HAP-1 (cell line): ENCODE measurements around the gene NPL.

Source experiments
- DNase-seq, 2 experiments: peaks; one replicate each; pipeline ENCODE4 v3.0.0-alpha.2; 2016 to 2020; ENCODE audit warnings: low spot score in 2 of 2
- H3K27me3 ChIP-seq: fragments of 250-450 bp; sonication (Bioruptor Pico); 2 replicates; pipeline ENCODE4 v1.5.1; 2020; ENCODE audit warnings: low read depth, mild to moderate bottlenecking, moderate library complexity
- H3K36me3 ChIP-seq: fragments of 250-450 bp; sonication (Bioruptor Pico); replicated peaks from 2 replicates; pipeline ENCODE4 v1.5.1; 2020; ENCODE audit warnings: mild to moderate bottlenecking
- H3K4me1 ChIP-seq: fragments of 250-450 bp; sonication (Bioruptor Pico); 2 replicates; pipeline ENCODE4 v1.5.1; 2020; ENCODE audit warnings: mild to moderate bottlenecking
- H3K4me3 ChIP-seq: fragments of 250-450 bp; sonication (Bioruptor Pico); 2 replicates; pipeline ENCODE4 v1.5.1; 2020; ENCODE audit warnings: mild to moderate bottlenecking, moderate library complexity
- H3K9me3 ChIP-seq: fragments of 250-450 bp; sonication (Bioruptor Pico); 2 replicates; pipeline ENCODE4 v1.5.1; 2020; ENCODE audit warnings: mild to moderate bottlenecking, moderate library complexity
- in situ Hi-C: fragments of 300-500 bp; cut with MboI; formaldehyde crosslinking; loops from 3 replicates; pipeline ENCODE4 v1.14.3; 2020; ENCODE audit warnings: low sequenced_read_pairs, inconsistent platforms, mixed read lengths

NPL gene

GRCh38 chr1:182811975-182812722 lies 22.6 kb downstream of the NPL start:
- in situ Hi-C loops, result no loop called here
- Histone ChIP-seq H3K9me3 (no peaks in the 10 kb centered on the region), H3K4me1 (no peaks in the 10 kb centered on the region), H3K4me3 (no peak overlapping the region), H3K36me3 (0 out of 2 replicates have a peak, but pooled peaks cover 4% of the 10 kb centered on the region), H3K27me3 (no peaks in the 10 kb centered on the region)
- no peak for DNase-seq

- in situ Hi-C loops, result no loop called here
- DNase-seq, result no peak
- 0 out of 2 replicates have a peak, but pooled peaks cover 4% of the 10 kb centered on the region for H3K36me3 ChIP-seq
Observed at GRCh38 chr1:182816863-182817262, 27.3 kb downstream of the NPL start.

GRCh38 chr1:182817802-182818201 lies 28.2 kb downstream of the NPL start:
- Histone ChIP-seq H3K9me3 (no peaks in the 10 kb centered on the region), H3K4me3 (no peak overlapping the region), H3K36me3 (0 out of 2 replicates have a peak, but pooled peaks cover 4% of the 10 kb centered on the region), H3K27me3 (no peaks in the 10 kb centered on the region), H3K4me1 (no peaks in the 10 kb centered on the region)
- in situ Hi-C loops, result no loop called here
- no peak for DNase-seq

More at GRCh38 chr1:182816863-182817262, 27.3 kb downstream of the NPL start:
- no peaks in the 10 kb centered on the region for H3K27me3 ChIP-seq
- H3K4me1 ChIP-seq, result no peaks in the 10 kb centered on the region
- no peaks in the 10 kb centered on the region for H3K9me3 ChIP-seq
- H3K4me3 ChIP-seq, result no peak overlapping the region

- H3K9me3 ChIP-seq, result no peaks in the 10 kb centered on the region
- no peak for DNase-seq
- H3K4me3 ChIP-seq, result no peak overlapping the region
- H3K4me1 ChIP-seq, result no peaks in the 10 kb centered on the region
- in situ Hi-C loops, result no loop called here
- no peaks in the 10 kb centered on the region for H3K27me3 ChIP-seq
- H3K36me3 ChIP-seq, result no peaks in the 10 kb centered on the region
Observed at GRCh38 chr1:182823220-182823619, 33.6 kb downstream of the NPL start.

GRCh38 chr1:182826892-182827291 lies 37.3 kb downstream of the NPL start:
- Histone ChIP-seq H3K36me3 (no peaks in the 10 kb centered on the region), H3K4me1 (no peaks in the 10 kb centered on the region), H3K4me3 (no peak overlapping the region), H3K27me3 (no peaks in the 10 kb centered on the region), H3K9me3 (no peaks in the 10 kb centered on the region)
- no peak for DNase-seq
- in situ Hi-C loops, result no loop called here

GRCh38 chr1:182829285-182829932 lies 39.8 kb downstream of the NPL start:
- Histone ChIP-seq H3K27me3 (no peaks in the 10 kb centered on the region), H3K4me3 (no peak overlapping the region), H3K9me3 (no peaks in the 10 kb centered on the region), H3K4me1 (no peaks in the 10 kb centered on the region; the same call in 1 of the 2 replicates), H3K36me3 (no peaks in the 10 kb centered on the region)
- no peak for DNase-seq
- in situ Hi-C loops, result no loop called here

GRCh38 chr1:182833271-182833670 lies 43.7 kb downstream of the NPL start:
- no peak for DNase-seq

GRCh38 chr1:182834326-182834725 lies 44.8 kb downstream of the NPL start:
- no peak overlapping the region for H3K4me3 ChIP-seq
- no peaks in the 10 kb centered on the region for H3K36me3 ChIP-seq
- in situ Hi-C loops, result no loop called here
- H3K9me3 ChIP-seq, result no peaks in the 10 kb centered on the region
- peaks cover 3% of the 10 kb centered on the region for H3K4me1 ChIP-seq
- H3K27me3 ChIP-seq, result no peaks in the 10 kb centered on the region
- peak in 1 of 2 experiments; percentile 60 for DNase-seq

More at GRCh38 chr1:182833271-182833670, 43.7 kb downstream of the NPL start:
- Histone ChIP-seq H3K4me3 (no peak overlapping the region), H3K4me1 (no peaks in the 10 kb centered on the region; the same call in 1 of the 2 replicates), H3K36me3 (no peaks in the 10 kb centered on the region), H3K27me3 (no peaks in the 10 kb centered on the region), H3K9me3 (no peaks in the 10 kb centered on the region)
- in situ Hi-C loops, result no loop called here

- no peak for DNase-seq
- Histone ChIP-seq H3K36me3 (peaks cover 7% of the 10 kb centered on the region), H3K9me3 (no peaks in the 10 kb centered on the region), H3K27me3 (no peaks in the 10 kb centered on the region), H3K4me1 (peaks cover 3% of the 10 kb centered on the region), H3K4me3 (no peak overlapping the region)
- in situ Hi-C loops, result no loop called here
Observed at GRCh38 chr1:182835806-182836205, 46.2 kb downstream of the NPL start.

GRCh38 chr1:182839209-182840066 lies 49.9 kb downstream of the NPL start, which contains the start of gene DHX9:
Gene DHX9, plus strand, starts transcription at chr1:182839347. Its CDS starts 3,220 bp downstream, at chr1:182842567.
- Histone ChIP-seq H3K4me1 (peaks cover 17% of the 10 kb centered on the region), H3K36me3 (peaks cover 37% of the 10 kb centered on the region), H3K4me3 (peak within 1 kb of the TSS; percentile 93), H3K27me3 (no peaks in the 10 kb centered on the region), H3K9me3 (no peaks in the 10 kb centered on the region)
- in situ Hi-C loops, result no loop called here
- peak; percentile 91 to 98 for DNase-seq

- H3K4me1 ChIP-seq, result peaks cover 17% of the 10 kb centered on the region
- no peaks in the 10 kb centered on the region for H3K27me3 ChIP-seq
- in situ Hi-C loops, result no loop called here
- H3K36me3 ChIP-seq, result peaks cover 57% of the 10 kb centered on the region
- peak overlapping the region; percentile 93 for H3K4me3 ChIP-seq
- DNase-seq, result no peak
- H3K9me3 ChIP-seq, result no peaks in the 10 kb centered on the region
Observed at GRCh38 chr1:182841368-182841988, 51.9 kb downstream of the NPL start.

- Histone ChIP-seq H3K9me3 (no peaks in the 10 kb centered on the region), H3K4me1 (peaks cover 17% of the 10 kb centered on the region), H3K27me3 (no peaks in the 10 kb centered on the region), H3K4me3 (peak overlapping the region; percentile 93), H3K36me3 (peaks cover 65% of the 10 kb centered on the region)
- DNase-seq, result no peak
- in situ Hi-C loops, result no loop called here
Observed at GRCh38 chr1:182842265-182842664, 52.7 kb downstream of the NPL start.

- DNase-seq, result no peak
- H3K27me3 ChIP-seq, result no peaks in the 10 kb centered on the region
- no peak overlapping the region for H3K4me3 ChIP-seq
- H3K36me3 ChIP-seq, result peaks cover 93% of the 10 kb centered on the region
- no peaks in the 10 kb centered on the region for H3K9me3 ChIP-seq
- peaks cover 14% of the 10 kb centered on the region for H3K4me1 ChIP-seq
- in situ Hi-C loops, result no loop called here
Observed at GRCh38 chr1:182845379-182845778, 55.8 kb downstream of the NPL start.
